Osteocyte (in vitro differentiated cells): ENCODE data around the gene CRKL. TPM values are rescaled to one million over a fixed set of nuclear protein-coding genes. Genes with fewer than 3 reads are reported as not detected.

Experiments used
- DNase-seq: peaks from one replicate; pipeline ENCODE4 v3.0.0; 2021; ENCODE audit warnings: mixed read lengths; ENCODE audit not compliant: unreplicated experiment; ENCODE audit errors: extremely low spot score
- H3K27ac Mint-ChIP-seq: one replicate; pipeline ENCODE4 v1.8.0; 2021; ENCODE audit warnings: mild to moderate bottlenecking, mixed read lengths; ENCODE audit not compliant: unreplicated experiment
- H3K27me3 Mint-ChIP-seq: one replicate; pipeline ENCODE4 v1.8.0; 2021; ENCODE audit warnings: mixed read lengths; ENCODE audit not compliant: unreplicated experiment
- H3K36me3 Mint-ChIP-seq: one replicate; pipeline ENCODE4 v1.8.0; 2021; ENCODE audit warnings: mixed read lengths; ENCODE audit not compliant: unreplicated experiment
- H3K4me1 Mint-ChIP-seq: one replicate; pipeline ENCODE4 v1.8.0; 2021; ENCODE audit warnings: mixed read lengths; ENCODE audit not compliant: unreplicated experiment
- H3K4me3 Mint-ChIP-seq: one replicate; pipeline ENCODE4 v1.8.0; 2021; ENCODE audit warnings: mild to moderate bottlenecking, moderate library complexity, mixed read lengths; ENCODE audit not compliant: unreplicated experiment
- H3K9me3 Mint-ChIP-seq: one replicate; pipeline ENCODE4 v1.8.0; 2021; ENCODE audit warnings: mixed read lengths; ENCODE audit not compliant: unreplicated experiment
- CTCF ChIP-seq: fragments of 200-600 bp; sonication (generic); IDR thresholded peaks from 2 replicates; pipeline ENCODE4 v1.5.0; 2021; ENCODE audit warnings: antibody characterized with exemption, mild to moderate bottlenecking, moderate library complexity
- total RNA-seq: library from RNA; stranded (reverse); gene quantifications from 2 replicates; pipeline ENCODE4 v1.2.1, GENCODE V29; 2021

The CRKL gene
- total RNA-seq, 1 donor from 2014 or later = 56.0 TPM

GRCh38 chr22:20948450-20948849 lies 31.2 kb downstream of the CRKL start:
- no peak for DNase-seq
- TF ChIP-seq CTCF = no peak
- Mint-ChIP-seq H3K4me1 (peaks cover 27% of the 10 kb centered on the region), H3K27me3 (no peaks in the 10 kb centered on the region), H3K36me3 (peaks cover 24% of the 10 kb centered on the region), H3K27ac (no peak overlapping the region), H3K4me3 (no peak overlapping the region), H3K9me3 (no peaks in the 10 kb centered on the region)

GRCh38 chr22:20948989-20949388 lies 31.8 kb downstream of the CRKL start:
- Mint-ChIP-seq H3K4me1 (peaks cover 27% of the 10 kb centered on the region), H3K27me3 (no peaks in the 10 kb centered on the region)
- no peak for DNase-seq

GRCh38 chr22:20949698-20950183 lies 32.5 kb downstream of the CRKL start:
- H3K9me3 Mint-ChIP-seq = no peaks in the 10 kb centered on the region
- H3K36me3 Mint-ChIP-seq = peaks cover 27% of the 10 kb centered on the region
- TF ChIP-seq CTCF = no peak
- no peak for DNase-seq
- H3K27ac Mint-ChIP-seq = no peak overlapping the region
- no peaks in the 10 kb centered on the region for H3K27me3 Mint-ChIP-seq
- H3K4me1 Mint-ChIP-seq = peaks cover 24% of the 10 kb centered on the region
- no peak overlapping the region for H3K4me3 Mint-ChIP-seq

More at GRCh38 chr22:20948989-20949388, 31.8 kb downstream of the CRKL start:
- no peak for TF ChIP-seq CTCF
- Mint-ChIP-seq H3K9me3 (no peaks in the 10 kb centered on the region), H3K4me3 (no peak overlapping the region), H3K27ac (no peak overlapping the region), H3K36me3 (peaks cover 26% of the 10 kb centered on the region)

- peaks cover 11% of the 10 kb centered on the region for H3K4me1 Mint-ChIP-seq
- DNase-seq = no peak
- no peak for TF ChIP-seq CTCF
- H3K9me3 Mint-ChIP-seq = no peaks in the 10 kb centered on the region
- no peaks in the 10 kb centered on the region for H3K27me3 Mint-ChIP-seq
- no peak overlapping the region for H3K4me3 Mint-ChIP-seq
- peaks cover 27% of the 10 kb centered on the region for H3K36me3 Mint-ChIP-seq
- H3K27ac Mint-ChIP-seq = no peak overlapping the region
Measured at GRCh38 chr22:20951151-20951931, 34.1 kb downstream of the CRKL start.

GRCh38 chr22:20951932-20952380 lies 34.7 kb downstream of the CRKL start:
- H3K27me3 Mint-ChIP-seq = no peaks in the 10 kb centered on the region
- no peak for DNase-seq
- H3K4me3 Mint-ChIP-seq = no peak overlapping the region
- H3K27ac Mint-ChIP-seq = no peak overlapping the region
- H3K36me3 Mint-ChIP-seq = peaks cover 27% of the 10 kb centered on the region
- peaks cover 11% of the 10 kb centered on the region for H3K4me1 Mint-ChIP-seq
- H3K9me3 Mint-ChIP-seq = no peaks in the 10 kb centered on the region
- TF ChIP-seq CTCF = no peak
